Fibroblast of peridontal ligament (primary cell): Measurements from ENCODE around the gene SEC31A.

Experiments used
- DNase-seq: peaks from one replicate; pipeline ENCODE4 v3.0.0-alpha.2; 2010; ENCODE audit errors: extremely low read depth

Gene SEC31A

GRCh38 chr4:82773057-82773456, 117.9 kb downstream of the SEC31A start:
- DNase-seq = no peak

DNA sequence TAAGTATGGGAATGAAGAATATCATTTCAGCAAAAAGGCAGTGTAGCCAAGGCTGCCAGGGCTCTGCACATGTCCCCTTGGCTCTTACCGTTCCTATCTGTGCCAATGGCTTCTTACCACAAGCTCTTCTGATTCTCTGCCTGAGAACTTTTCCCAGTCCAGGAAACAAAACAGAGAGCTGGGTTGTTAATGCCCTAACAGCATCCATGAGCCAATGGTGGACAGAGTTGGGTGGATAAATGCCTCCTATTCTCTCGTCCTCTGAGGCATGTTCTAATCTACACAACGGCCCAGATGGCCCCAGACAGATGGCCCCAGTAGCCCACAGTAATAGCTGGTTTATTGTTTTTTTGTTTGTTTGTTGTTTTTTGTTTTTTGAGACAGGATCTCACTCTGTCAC, 120.3 kb downstream of the SEC31A start:
- no peak for DNase-seq
